H1 (cell line): ENCODE data around the gene C2orf74. TPM values are rescaled to one million over a fixed set of nuclear protein-coding genes. Genes with fewer than 3 reads are reported as not detected.

Experiments used
- CTCF ChIA-PET: fragments of 300-600 bp; sonication (Branson Sonifier 250); formaldehyde crosslinking; loops from one replicate; lab custom pipeline; 2021; ENCODE audit not compliant: partially characterized antibody; lab: Charles Lee
- POLR2A ChIA-PET: fragments of 300-600 bp; sonication (Branson Sonifier 250); formaldehyde crosslinking; loops from one replicate; lab custom pipeline; 2021; ENCODE audit warnings: inconsistent platforms; ENCODE audit not compliant: partially characterized antibody; lab: Charles Lee
- DNase-seq, 2 experiments: peaks; one replicate each; pipeline versions ENCODE4 v3.0.0 to v3.0.0-alpha.2; 2010 to 2022; ENCODE audit warnings: low spot score in 2 of 2, low read depth in 1 of 2, mixed read lengths in 1 of 2
- FAIRE-seq: peaks from 2 replicates; lab custom pipeline; 2011; peaks lifted over from hg19 to GRCh38; lab: Jason Lieb, UNC
- H2AFZ ChIP-seq: 2 replicates; pipeline ENCODE4 v1.8.1; 2012; ENCODE audit warnings: low read length, inconsistent platforms
- H2AK5ac ChIP-seq: 2 replicates; pipeline ENCODE4 v1.6.1; 2013; ENCODE audit warnings: low read depth, low read length
- H2BK120ac ChIP-seq: replicated peaks from 2 replicates; pipeline ENCODE3; 2013; ENCODE audit warnings: low read depth, low read length, inconsistent platforms
- H2BK12ac ChIP-seq: 2 replicates; pipeline ENCODE4 v1.6.1; 2013; ENCODE audit warnings: low read depth, low read length
- H2BK15ac ChIP-seq: 2 replicates; pipeline ENCODE4 v1.6.1; 2013; ENCODE audit warnings: low read length
- H2BK20ac ChIP-seq: 2 replicates; pipeline ENCODE4 v1.6.1; 2013; ENCODE audit warnings: low read length
- H2BK5ac ChIP-seq: 2 replicates; pipeline ENCODE4 v1.6.1; 2013; ENCODE audit warnings: low read depth, low read length
- H3K14ac ChIP-seq: 2 replicates; pipeline ENCODE4 v1.6.1; 2013; ENCODE audit warnings: inconsistent platforms; ENCODE audit not compliant: insufficient read length
- H3K18ac ChIP-seq: 2 replicates; pipeline ENCODE4 v1.6.1; 2013; ENCODE audit warnings: low read length; ENCODE audit errors: extremely low read depth
- H3K23ac ChIP-seq: 2 replicates; pipeline ENCODE4 v1.6.1; 2013; ENCODE audit warnings: inconsistent platforms; ENCODE audit not compliant: insufficient read length
- H3K23me2 ChIP-seq: 2 replicates; pipeline ENCODE4 v1.6.1; 2013; ENCODE audit warnings: low read depth, low read length
- H3K27ac ChIP-seq: 2 replicates; pipeline ENCODE4 v1.6.1; 2011; ENCODE audit warnings: low read depth, low read length, inconsistent platforms
- H3K27me3 ChIP-seq, 4 experiments: replicated peaks in 1 of 4; 1 replicate in 1 of 4; 2 replicates in 3 of 4; pipeline versions ENCODE4 v1.6.1 to v1.8.1; 2011 to 2013; ENCODE audit warnings: low read length in 3 of 4, mild to moderate bottlenecking in 3 of 4, inconsistent platforms in 2 of 4, mixed read lengths in 2 of 4, moderate library complexity in 1 of 4; ENCODE audit not compliant: control insufficient read depth in 3 of 4, insufficient read depth in 3 of 4; ENCODE audit errors: extremely low read depth in 1 of 4
- H3K36me3 ChIP-seq, 4 experiments: 2 replicates each; pipeline versions ENCODE4 v1.6.1 to v1.8.1; 2011 to 2013; ENCODE audit warnings: mild to moderate bottlenecking in 4 of 4, low read length in 3 of 4, moderate library complexity in 2 of 4, control low read depth in 1 of 4, inconsistent platforms in 1 of 4; ENCODE audit not compliant: insufficient read depth in 4 of 4, control insufficient read depth in 2 of 4
- H3K4ac ChIP-seq: replicated peaks from 2 replicates; pipeline ENCODE3; 2013; ENCODE audit warnings: low read length, low read depth, mixed read lengths, inconsistent platforms; ENCODE audit not compliant: insufficient read length
- H3K4me1 ChIP-seq, 4 experiments: replicated peaks in 1 of 4; 1 replicate in 1 of 4; 2 replicates in 3 of 4; pipeline versions ENCODE4 v1.6.1 to v1.8.1; 2011 to 2013; ENCODE audit warnings: low read length in 3 of 4, inconsistent platforms in 2 of 4, mixed read lengths in 1 of 4; ENCODE audit not compliant: insufficient read depth in 4 of 4, control insufficient read depth in 3 of 4
- H3K4me2 ChIP-seq, 2 experiments: 2 replicates each; pipeline versions ENCODE4 v1.6.1 to v1.8.1; 2011 to 2013; ENCODE audit warnings: low read depth in 2 of 2, low read length in 2 of 2, control low read depth in 1 of 2, inconsistent platforms in 1 of 2, mild to moderate bottlenecking in 1 of 2; ENCODE audit not compliant: insufficient read depth in 1 of 2
- H3K4me3 ChIP-seq, 4 experiments: fragments of 200-600, 300-600 bp in 1 of 4; sonication (generic), shearing (Covaris generic), sonication (Bioruptor Twin) in 1 of 4; 2 replicates each; pipeline versions ENCODE4 v1.5.1 to v1.8.1; 2011 to 2016; ENCODE audit warnings: low read length in 4 of 4, low read depth in 3 of 4, control low read depth in 2 of 4, inconsistent platforms in 2 of 4, mild to moderate bottlenecking in 2 of 4, mixed read lengths in 1 of 4, moderate library complexity in 1 of 4; ENCODE audit not compliant: insufficient read depth in 2 of 4; ENCODE audit errors: extremely low read depth in 1 of 4
- H3K56ac ChIP-seq: replicated peaks from 2 replicates; pipeline ENCODE3; 2013; ENCODE audit warnings: low read depth, mild to moderate bottlenecking, mixed read lengths, low read length, inconsistent platforms; ENCODE audit not compliant: insufficient read length
- H3K79me1 ChIP-seq: 2 replicates; pipeline ENCODE4 v1.6.1; 2013; ENCODE audit warnings: low read depth, low read length, control low read depth
- H3K79me2 ChIP-seq, 2 experiments: 2 replicates each; pipeline versions ENCODE4 v1.6.1 to v1.8.1; 2012 to 2013; ENCODE audit warnings: low read length in 2 of 2, mild to moderate bottlenecking in 2 of 2, inconsistent platforms in 1 of 2; ENCODE audit not compliant: insufficient read depth in 2 of 2, control insufficient read depth in 1 of 2
- H3K9ac ChIP-seq, 4 experiments: replicated peaks in 1 of 4; 1 replicate in 1 of 4; 2 replicates in 3 of 4; pipeline versions ENCODE4 v1.6.1 to v1.8.1; 2011 to 2013; ENCODE audit warnings: low read depth in 3 of 4, low read length in 3 of 4, control low read depth in 2 of 4, mild to moderate bottlenecking in 2 of 4, moderate library complexity in 2 of 4, inconsistent platforms in 1 of 4; ENCODE audit errors: extremely low read depth in 1 of 4
- H3K9me3 ChIP-seq, 2 experiments: 2 replicates each; pipeline versions ENCODE4 v1.6.1 to v1.8.1; 2012 to 2013; ENCODE audit warnings: mild to moderate bottlenecking in 2 of 2, moderate library complexity in 2 of 2, control low read depth in 1 of 2, inconsistent platforms in 1 of 2, low read depth in 1 of 2, low read length in 1 of 2, mixed read lengths in 1 of 2; ENCODE audit not compliant: insufficient read depth in 2 of 2
- H4K20me1 ChIP-seq, 2 experiments: replicated peaks in 1 of 2; 2 replicates each; pipeline versions ENCODE3 to v1.8.1; 2011 to 2013; ENCODE audit warnings: inconsistent platforms in 2 of 2, low read length in 2 of 2, mild to moderate bottlenecking in 1 of 2; ENCODE audit not compliant: insufficient read depth in 2 of 2, control insufficient read depth in 1 of 2
- H4K5ac ChIP-seq: 2 replicates; pipeline ENCODE4 v1.6.1; 2013; ENCODE audit warnings: low read length, low read depth, mixed read lengths, inconsistent platforms; ENCODE audit not compliant: insufficient read length
- H4K8ac ChIP-seq: 2 replicates; pipeline ENCODE4 v1.8.0; 2013; ENCODE audit warnings: mild to moderate bottlenecking, moderate library complexity, low read length, inconsistent platforms; ENCODE audit not compliant: insufficient read depth; ENCODE audit errors: extremely low read depth
- H4K91ac ChIP-seq: replicated peaks from 2 replicates; pipeline ENCODE3; 2013; ENCODE audit warnings: low read length, mixed read lengths, inconsistent platforms; ENCODE audit not compliant: insufficient read length
- CHD1 ChIP-seq: IDR thresholded peaks from 2 replicates; pipeline ENCODE4 v1.6.1; 2012; ENCODE audit warnings: low read depth, low read length, improper control_type of control experiment
- CREB1 ChIP-seq: IDR thresholded peaks from 2 replicates; pipeline ENCODE4 v1.6.1; 2012; ENCODE audit warnings: inconsistent platforms
- E2F6 ChIP-seq: IDR thresholded peaks from 2 replicates; pipeline ENCODE4 v1.6.1; 2012; ENCODE audit warnings: inconsistent platforms
- FOSL1 ChIP-seq: IDR thresholded peaks from 2 replicates; pipeline ENCODE4 v1.6.1; 2011; ENCODE audit warnings: mild to moderate bottlenecking, low read depth, low read length, moderate library complexity; ENCODE audit not compliant: insufficient read depth
- HDAC2 ChIP-seq, 2 experiments: fragments of 300-600 bp in 1 of 2; sonication (generic) in 1 of 2; IDR thresholded peaks; 2 replicates each; pipeline ENCODE4 v1.6.1; 2011 to 2012; ENCODE audit warnings: low read depth in 2 of 2, low read length in 2 of 2, mild to moderate bottlenecking in 2 of 2, moderate library complexity in 2 of 2, borderline replicate concordance in 1 of 2, inconsistent platforms in 1 of 2
- JUN ChIP-seq: IDR thresholded peaks from 2 replicates; pipeline ENCODE4 v1.6.1; 2011; ENCODE audit warnings: low read depth, mild to moderate bottlenecking, improper control_type of control experiment, low read length
- MAFK ChIP-seq: IDR thresholded peaks from 2 replicates; pipeline ENCODE4 v1.6.1; 2012; ENCODE audit warnings: low read depth, mild to moderate bottlenecking, improper control_type of control experiment, low read length
- PHF8 ChIP-seq: fragments of 200-600 bp; sonication (generic); conservative IDR thresholded peaks from 2 replicates; pipeline ENCODE4 v1.7.1; 2012; ENCODE audit warnings: low read depth, mild to moderate bottlenecking, inconsistent platforms, low read length, moderate library complexity
- RFX5 ChIP-seq: IDR thresholded peaks from 2 replicates; pipeline ENCODE4 v1.6.1; 2011; ENCODE audit warnings: low read depth, low read length, improper control_type of control experiment, borderline replicate concordance
- RNF2 ChIP-seq: fragments of 200-900, 300-1000 bp; sonication (generic); IDR thresholded peaks from 2 replicates; pipeline ENCODE4 v1.7.1; 2016; ENCODE audit warnings: borderline replicate concordance, low read depth, mild to moderate bottlenecking, antibody characterized with exemption, low read length; ENCODE audit not compliant: poor library complexity, severe bottlenecking; ENCODE audit errors: missing control alignments
- RXRA ChIP-seq: IDR thresholded peaks from 2 replicates; pipeline ENCODE4 v1.6.1; 2011; ENCODE audit warnings: low read depth, mild to moderate bottlenecking, low read length, moderate library complexity; ENCODE audit not compliant: insufficient read depth
- SIRT6 ChIP-seq: IDR thresholded peaks from one replicate; pipeline ENCODE4 v1.7.1; 2012; ENCODE audit warnings: low read length, inconsistent platforms
- SIX5 ChIP-seq: IDR thresholded peaks from 2 replicates; pipeline ENCODE4 v1.6.1; 2011; ENCODE audit warnings: mild to moderate bottlenecking, low read depth, low read length
- TAF7 ChIP-seq: optimal IDR thresholded peaks from 2 replicates; pipeline ENCODE3; 2011; ENCODE audit warnings: low read depth, mild to moderate bottlenecking, inconsistent platforms, low read length, moderate library complexity, borderline replicate concordance
- WGBS, 2 experiments: shearing (Covaris generic) in 1 of 2; methylation state at CpG; one replicate each; pipeline versions ENCODE4 v1.1.6 to v1.1.7; 2013 to 2015; ENCODE audit warnings: low lambda C conversion rate in 2 of 2, mixed read lengths in 2 of 2, inconsistent platforms in 1 of 2, low coverage in 1 of 2, missing lambda C conversion rate in 1 of 2; ENCODE audit not compliant: insufficient replicate concordance in 2 of 2, insufficient coverage in 1 of 2, insufficient read length in 1 of 2; ENCODE audit errors: extremely low coverage in 1 of 2, missing lambda C conversion rate in 1 of 2; 5-methylcytosine and 5-hydroxymethylcytosine counted together
- polyA plus RNA-seq, 7 experiments: library from polyadenylated mRNA; depleted of rRNA in 3 of 7; stranded (reverse) in 5 of 7; unstranded in 2 of 7; fragments of >200 nt in 5 of 7; fragments of 200-250 nt in 2 of 7; gene quantifications; 1 replicate in 5 of 7; 2 replicates in 1 of 7; 4 replicates in 1 of 7; pipeline versions ENCODE4 v1.2.1 to v1.2.3, GENCODE V29; 2011 to 2013; ENCODE audit warnings: missing spikeins in 2 of 7, mixed read lengths in 2 of 7
- total RNA-seq: library from RNA; stranded (reverse); fragmentation: NEBNext Ultra II Directional; extraction: Animal tissue kit (Norgen Biotek cat#: 25700); gene quantifications from 2 replicates; pipeline ENCODE4 v1.2.1, GENCODE V29; 2021

Gene C2orf74
- total and polyA plus RNA-seq, 2 of the 8 experiments (the other 6 are each of a cell fraction or from before 2014, with no cell fraction given) = 2.6 to 9.3 TPM

DNA sequence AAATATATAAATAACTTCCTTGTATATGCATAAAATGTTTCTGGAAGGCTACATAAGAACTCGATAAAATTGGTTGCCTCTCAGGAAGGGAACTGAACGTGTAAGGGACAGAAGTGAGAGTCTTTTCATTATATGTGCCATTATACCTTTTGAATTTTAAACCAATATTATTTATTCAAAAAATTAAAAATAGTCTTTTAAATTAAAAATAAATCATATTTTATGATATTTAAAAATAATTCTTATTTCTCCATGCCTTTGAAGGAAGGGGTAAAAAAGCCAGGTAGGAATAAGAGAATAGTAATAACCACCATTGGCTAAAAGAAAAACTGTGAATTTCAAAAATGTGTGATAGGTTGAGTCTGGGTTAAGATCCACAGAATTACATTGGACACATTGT lies 45.7 kb upstream of the C2orf74 start:
- WGBS, 2 experiments = 88% methylated on average over 2 of the region's 2 CpGs; no CpG with 5 or more reads in 1 of the 2 experiments
- H2AFZ ChIP-seq = no peak overlapping the region
- no peak for TF ChIP-seq HDAC2 (IDR thresholded peaks at IDR 0.05; ENCODE audit: borderline replicate concordance in 1 of 2, low read depth in 2 of 2, low read length in 2 of 2)
- TF ChIP-seq SIX5 = no peak
- no peak for TF ChIP-seq E2F6
- no peak for TF ChIP-seq RNF2
- TF ChIP-seq PHF8 = no peak
- no peak for TF ChIP-seq RFX5
- no peak for TF ChIP-seq TAF7
- no peak for TF ChIP-seq FOSL1
- TF ChIP-seq SIRT6 = no peak
- TF ChIP-seq RXRA = no peak
- no peak for TF ChIP-seq JUN
- no peak for TF ChIP-seq CHD1
- no peak for TF ChIP-seq CREB1
- TF ChIP-seq MAFK = no peak

More for the DNA sequence above, 45.7 kb upstream of the C2orf74 start:
- H3K4me3 ChIP-seq = no peak overlapping the region
- H2AK5ac ChIP-seq = no peak overlapping the region
- no peak overlapping the region for H3K18ac ChIP-seq
- no peak overlapping the region for H2BK5ac ChIP-seq
- H3K9me3 ChIP-seq = peaks cover 3% of the 10 kb centered on the region in 2 experiments; a peak in 1 of 4 replicates
- no peak overlapping the region for H3K56ac ChIP-seq
- H3K4me1 ChIP-seq = no peaks in the 10 kb centered on the region
- H4K20me1 ChIP-seq = no peaks in the 10 kb centered on the region
- ChIA-PET CTCF (interaction anchor here (0.6 kb wide), 1 partner anchor 98 kb away, joined by 3 read pairs; no protein-coding TSS in a partner anchor), POLR2A (no interaction called here)
- H3K14ac ChIP-seq = no peak overlapping the region
- H2BK12ac ChIP-seq = no peak overlapping the region
- H2BK20ac ChIP-seq = no peak overlapping the region
- H3K4ac ChIP-seq = no peak overlapping the region
- DNase-seq = no peak
- no peak overlapping the region for H4K8ac ChIP-seq
- no peaks in the 10 kb centered on the region for H3K79me2 ChIP-seq
- H3K36me3 ChIP-seq = peaks cover 0 to 9% (median 4%) of the 10 kb centered on the region in 4 experiments; a peak in 3 of 8 replicates
- H3K27ac ChIP-seq = no peak overlapping the region
- H2BK120ac ChIP-seq = no peak overlapping the region
- H3K9ac ChIP-seq = no peak overlapping the region
- no peaks in the 10 kb centered on the region for H3K27me3 ChIP-seq
- no peaks in the 10 kb centered on the region for H3K23me2 ChIP-seq
- H3K79me1 ChIP-seq = no peaks in the 10 kb centered on the region
- H4K91ac ChIP-seq = no peak overlapping the region
- FAIRE-seq = no peak
- no peak overlapping the region for H2BK15ac ChIP-seq
- no peak overlapping the region for H3K23ac ChIP-seq
- H4K5ac ChIP-seq = no peak overlapping the region
- H3K4me2 ChIP-seq = no peak overlapping the region
